Stomach (tissue), 4 donors: ENCODE data around the gene NUDT4.

ENCODE experiments used
- CTCF ChIP-seq, 7 experiments: fragments of 450-650 bp in 4 of 7; fragments of 200-600 bp in 3 of 7; sonication (generic) in 3 of 7; IDR thresholded peaks; one replicate each; pipeline ENCODE4 v1.5.1; 2016 to 2019; ENCODE audit warnings: antibody characterized with exemption in 7 of 7, control low read depth in 2 of 7, mild to moderate bottlenecking in 1 of 7
- EP300 ChIP-seq: sonication (generic); formaldehyde crosslinking; IDR thresholded peaks from one replicate; pipeline ENCODE4 v1.6.1; 2017; ENCODE audit warnings: antibody characterized with exemption
- POLR2AphosphoS5 ChIP-seq, 3 donors: sonication (generic); formaldehyde crosslinking; IDR thresholded peaks; one replicate each; pipeline ENCODE4 v1.6.1; 2016; ENCODE audit warnings: antibody characterized with exemption in 3 of 3

- TF ChIP-seq CTCF (IDR thresholded peaks at IDR 0.05) = no peak
- TF ChIP-seq EP300 = no peak
- TF ChIP-seq POLR2AphosphoS5 (IDR thresholded peaks at IDR 0.05) = no peak
These were observed 73.9 kb downstream of the NUDT4 start for GRCh38 chr12:93451423-93452158.
